HS-27A (cell line): ENCODE data around the gene MBD3L4.
A peak's percentile ranks its signal among the peaks of the same experiment; 100 is the strongest.
"Not testable (repeated sequence)": the region's sequence is repeated elsewhere in the genome, so short reads cannot be mapped to it uniquely, and the experiment has no call there.

ENCODE experiments used
- DNase-seq: peaks from one replicate; pipeline ENCODE4 v3.0.0-alpha.2; 2012; ENCODE audit warnings: low read depth, missing footprints

MBD3L4 gene

DNA sequence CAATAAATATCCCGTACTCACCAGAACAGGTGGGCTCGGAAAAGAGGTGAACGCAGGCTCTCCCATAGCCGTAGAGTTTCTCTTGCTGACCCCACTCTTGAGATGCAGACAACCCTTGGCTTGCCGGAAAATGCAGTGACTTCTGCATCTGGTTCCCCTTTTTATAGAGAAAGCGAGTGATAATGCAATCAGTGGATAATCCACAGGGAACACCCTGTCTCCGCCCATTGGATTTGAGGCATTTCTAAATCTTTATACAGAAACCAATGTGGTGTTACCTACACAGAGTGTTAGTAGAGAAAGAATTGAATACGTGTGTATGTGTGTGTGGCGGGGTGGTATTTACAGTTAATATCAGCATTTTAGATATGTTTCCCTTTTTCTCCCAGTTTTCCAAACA, at the start of gene MBD3L4:
Gene MBD3L4, minus strand, starts transcription at position 101 of the 400 bp plus-strand sequence. Its CDS starts 35 bp downstream, at position 66.
- DNase-seq: not testable (repeated sequence)

DNA sequence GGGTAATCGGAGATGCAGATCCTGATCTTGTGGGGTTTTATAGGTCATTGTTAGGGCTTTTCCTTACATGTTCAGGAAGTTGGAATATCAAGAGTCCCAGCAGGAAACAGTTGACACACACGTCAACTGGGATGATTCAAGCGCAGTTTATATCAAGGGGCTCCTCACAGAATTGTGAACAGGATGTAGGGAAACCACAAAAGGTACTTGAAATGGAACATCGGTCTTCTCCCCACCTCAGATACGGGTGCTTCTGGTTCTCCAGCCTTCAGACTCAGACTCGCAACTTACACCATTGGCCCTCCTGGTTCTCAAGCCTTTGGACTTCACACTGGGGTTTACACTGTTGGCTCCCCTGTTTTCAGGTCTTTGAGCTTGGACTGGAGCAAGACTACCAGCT, 49.0 kb upstream of the MBD3L4 start:
- no peak for DNase-seq

DNA sequence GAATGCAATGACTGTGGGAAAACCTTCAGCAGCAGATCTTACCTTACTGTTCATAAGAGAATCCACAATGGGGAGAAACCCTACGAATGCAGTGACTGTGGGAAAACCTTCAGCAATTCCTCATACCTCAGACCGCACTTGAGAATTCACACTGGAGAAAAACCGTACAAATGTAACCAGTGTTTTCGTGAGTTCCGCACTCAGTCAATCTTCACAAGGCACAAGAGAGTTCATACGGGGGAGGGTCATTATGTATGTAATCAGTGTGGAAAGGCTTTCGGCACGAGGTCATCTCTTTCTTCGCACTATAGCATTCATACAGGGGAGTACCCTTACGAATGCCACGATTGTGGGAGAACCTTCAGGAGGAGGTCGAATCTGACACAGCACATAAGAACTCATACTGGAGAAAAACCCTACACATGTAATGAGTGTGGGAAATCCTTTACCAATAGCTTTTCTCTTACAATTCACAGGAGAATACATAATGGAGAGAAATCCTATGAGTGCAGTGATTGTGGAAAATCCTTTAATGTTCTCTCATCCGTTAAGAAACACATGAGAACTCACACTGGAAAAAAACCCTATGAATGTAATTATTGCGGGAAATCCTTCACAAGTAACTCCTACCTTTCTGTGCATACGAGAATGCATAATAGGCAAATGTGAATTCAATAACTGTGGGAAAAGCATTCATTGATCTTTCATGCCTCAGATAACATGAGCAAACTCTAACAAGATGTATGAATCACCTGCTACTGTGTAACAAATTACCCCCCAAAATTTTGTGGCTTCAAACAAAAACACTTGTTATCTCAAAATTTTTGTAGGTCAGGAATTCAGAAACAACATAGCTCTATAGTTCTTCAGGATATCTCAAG, 43.3 kb upstream of the MBD3L4 start:
- no peak for DNase-seq

DNA sequence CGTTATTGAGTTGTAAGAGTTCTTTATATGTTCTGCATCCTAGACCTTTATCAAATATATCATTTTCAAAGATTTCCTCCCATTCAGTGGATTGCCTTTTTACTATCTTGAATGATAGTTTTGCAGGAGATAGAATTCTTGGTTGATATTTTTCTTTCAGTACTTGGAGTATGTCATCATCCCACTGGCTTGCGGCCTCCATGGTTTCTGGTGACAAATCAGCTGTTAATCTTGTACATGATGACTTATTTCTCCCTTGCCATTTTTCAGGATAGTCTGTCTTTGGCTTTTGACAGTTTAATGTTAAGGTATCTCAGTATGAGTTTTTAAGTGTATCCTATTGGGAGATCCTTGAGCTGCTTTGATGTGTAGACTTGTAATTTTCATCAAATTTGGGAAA, 38.0 kb upstream of the MBD3L4 start:
- no peak for DNase-seq

DNA sequence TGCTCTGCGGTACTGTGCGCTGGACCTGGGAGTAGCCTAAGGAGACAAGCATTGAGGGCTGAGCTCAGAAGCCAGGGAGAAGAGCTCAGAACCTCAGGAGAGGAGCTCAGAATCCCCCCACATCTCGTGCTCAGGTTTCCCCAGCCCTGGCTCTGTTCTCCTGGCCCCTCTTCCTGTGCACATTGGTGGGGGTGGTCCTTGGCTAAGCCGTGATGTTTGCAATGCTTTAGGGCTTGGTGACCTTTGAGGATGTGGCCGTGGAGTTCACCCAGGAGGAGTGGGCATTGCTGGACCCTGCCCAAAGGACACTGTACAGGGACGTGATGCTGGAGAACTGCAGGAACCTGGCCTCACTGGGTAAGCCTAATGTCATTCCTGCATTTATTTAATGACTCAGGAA, 36.2 kb upstream of the MBD3L4 start:
- DNase-seq: no peak

DNA sequence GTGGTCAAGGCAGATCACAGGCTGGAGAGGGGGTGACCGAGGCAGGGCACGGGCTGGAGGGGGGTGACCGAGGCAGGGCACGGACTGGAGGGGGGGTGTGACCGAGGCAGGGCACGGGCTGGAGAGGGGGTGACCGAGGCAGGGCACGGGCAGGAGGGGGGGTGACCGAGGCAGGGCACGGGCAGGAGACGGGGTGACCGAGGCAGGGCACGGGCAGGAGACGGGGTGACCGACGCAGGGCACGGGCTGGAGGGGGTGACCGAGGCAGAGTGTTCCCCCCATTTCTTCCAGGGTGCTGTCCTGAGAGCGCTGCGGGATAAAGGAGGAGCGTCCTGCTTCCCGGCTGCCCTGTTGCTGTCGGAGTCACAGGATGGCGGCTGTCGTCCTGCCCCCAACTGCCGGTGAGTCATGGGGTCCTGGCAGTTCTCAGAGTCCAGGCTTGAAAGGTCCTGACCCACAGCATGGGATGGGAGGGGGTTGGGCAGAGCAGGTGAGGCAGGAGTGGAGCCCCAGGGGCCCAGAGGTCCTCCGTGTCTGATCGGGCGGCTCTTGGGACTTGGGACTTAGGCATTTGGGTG, 34.8 kb upstream of the MBD3L4 start:
- DNase-seq: no peak

DNA sequence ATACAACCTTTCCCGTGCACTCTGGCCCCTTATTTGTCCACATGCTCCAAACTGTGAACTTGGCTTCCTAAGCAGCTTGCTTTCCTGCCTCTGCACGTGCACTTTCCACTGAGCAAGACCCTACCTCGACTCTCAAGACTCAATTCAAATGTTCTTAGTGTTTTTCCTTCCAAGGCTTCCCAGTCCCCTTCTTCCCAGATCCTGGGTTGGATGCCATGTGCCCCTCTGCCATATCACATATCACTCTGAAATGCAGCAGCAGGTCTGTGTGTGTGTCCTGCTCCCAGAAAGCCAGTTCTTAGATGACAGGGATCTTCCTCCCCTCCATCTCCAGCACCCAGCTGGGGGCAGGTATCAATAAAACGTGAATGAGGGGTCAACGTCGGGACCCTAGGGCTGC, 32.6 kb upstream of the MBD3L4 start:
- DNase-seq: no peak

DNA sequence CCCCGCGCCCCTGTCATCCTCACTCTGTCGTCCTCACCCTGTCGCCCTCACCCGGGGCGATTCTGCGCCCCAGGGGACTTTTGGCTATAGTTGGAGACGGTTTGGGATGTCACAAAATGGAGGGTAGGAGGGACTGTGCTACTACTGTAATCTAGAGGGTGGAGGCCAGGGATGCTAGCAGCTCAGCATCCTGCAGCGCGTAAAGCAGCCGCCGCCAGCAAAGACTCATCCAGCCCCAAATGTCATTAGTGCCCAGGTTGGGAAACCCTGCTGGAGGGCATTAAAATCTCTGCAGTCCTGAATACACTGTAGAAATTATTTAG, 29.9 kb upstream of the MBD3L4 start:
- no peak for DNase-seq

DNA sequence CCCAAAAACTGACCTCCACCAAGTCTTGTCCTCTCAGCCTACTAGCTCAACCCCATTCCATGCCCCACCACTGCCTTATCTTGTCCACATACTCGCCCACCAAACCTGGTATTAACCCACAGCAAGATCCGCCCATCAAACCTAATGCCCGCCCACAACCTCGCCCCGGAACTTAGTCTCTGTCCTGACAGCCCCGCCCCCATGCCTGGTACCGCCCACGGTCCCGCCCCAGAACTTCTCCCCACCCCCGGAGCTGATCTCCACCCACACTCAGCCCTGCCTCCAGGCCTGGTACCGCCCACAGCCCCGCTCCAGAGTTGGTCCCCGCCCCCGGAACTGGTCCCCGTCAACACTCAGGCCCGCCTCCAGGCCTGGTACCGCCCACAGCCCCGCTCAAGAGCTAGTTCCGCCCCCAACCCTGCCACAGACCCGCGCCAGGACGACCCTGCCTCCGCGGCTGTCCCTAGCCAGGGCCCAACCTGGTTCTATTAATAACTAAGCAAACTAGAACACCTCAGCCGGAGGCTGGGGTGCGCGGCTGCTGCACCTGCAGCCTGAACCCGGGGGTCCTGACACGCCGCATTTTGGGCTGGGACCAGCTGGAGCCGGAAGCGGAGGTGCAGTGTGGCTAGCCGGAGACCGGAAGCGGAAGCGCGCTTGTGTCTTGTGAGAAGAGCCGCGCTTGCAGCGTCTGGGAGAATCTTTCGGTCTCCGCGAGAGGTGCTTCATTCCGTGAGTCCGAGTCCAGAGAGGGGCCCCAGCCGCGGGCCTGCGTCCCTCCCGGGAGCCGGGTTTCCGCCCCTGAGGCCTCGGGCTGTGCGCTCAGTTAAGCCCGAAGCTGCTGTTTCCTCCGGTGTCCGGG, 29.3 kb upstream of the MBD3L4 start, which contains the start of gene ZNF557:
Gene ZNF557, plus strand, starts transcription at position 662 of the 862 bp plus-strand sequence. CDS start 5,372 bp downstream, outside the sequence.
- DNase-seq: peak; percentile 84

DNA sequence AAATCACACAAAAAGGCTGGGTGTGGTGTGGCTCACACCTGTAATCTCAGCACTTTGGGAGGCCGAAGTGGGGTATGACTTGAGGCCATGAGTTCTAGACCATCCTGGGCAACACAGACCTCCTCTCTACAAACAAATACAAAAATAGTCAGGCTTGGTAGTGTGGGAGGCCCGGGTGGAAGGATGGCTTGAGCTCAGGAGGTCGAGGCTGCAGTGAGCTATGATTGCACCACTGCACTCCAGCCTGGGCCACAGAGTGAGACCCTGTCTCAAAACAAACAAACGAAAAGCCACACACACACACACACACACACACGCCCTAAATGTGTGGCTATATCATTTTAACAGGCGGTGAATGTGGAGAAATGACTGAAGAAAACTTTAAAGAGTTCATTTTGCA, 28.6 kb upstream of the MBD3L4 start:
- no peak for DNase-seq

DNA sequence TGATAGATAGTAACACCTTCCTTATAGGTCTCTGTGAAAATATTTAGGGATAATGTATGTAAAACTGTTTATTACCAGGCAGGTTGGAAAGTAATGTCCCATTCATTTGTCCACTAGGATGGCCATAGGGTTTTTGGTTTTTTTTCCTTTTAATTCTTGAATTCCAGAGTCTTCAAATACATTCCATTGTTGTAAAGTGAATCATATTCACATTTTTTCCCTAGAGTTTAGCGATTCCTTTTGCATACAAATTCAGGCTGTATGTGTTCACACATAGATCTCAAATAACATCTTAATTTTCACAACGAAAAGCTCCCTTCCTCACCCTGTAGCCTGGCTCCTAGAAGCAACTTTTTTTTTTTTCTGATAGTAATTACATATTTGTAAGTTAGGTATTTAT, 27.7 kb upstream of the MBD3L4 start:
- DNase-seq: peak; percentile 47

DNA sequence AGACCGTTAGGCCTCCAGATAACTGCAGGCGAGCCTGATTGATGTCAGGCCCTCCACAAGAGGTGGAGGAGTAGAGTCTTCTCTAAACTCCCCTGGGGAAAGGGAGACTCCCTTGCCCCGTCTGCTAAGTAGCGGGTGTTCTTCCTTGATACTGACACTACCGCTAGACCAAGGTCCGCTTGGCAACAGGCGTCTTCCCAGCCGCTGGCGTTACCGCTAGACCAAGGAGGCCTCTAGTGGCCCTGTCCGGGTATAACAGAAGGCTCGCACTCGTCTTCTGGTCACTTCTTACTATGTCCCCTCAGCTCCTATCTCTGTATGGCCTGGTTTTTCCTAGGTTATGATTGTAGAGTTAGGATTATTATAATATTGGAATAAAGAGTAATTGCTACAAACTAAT, 27.1 kb upstream of the MBD3L4 start:
- DNase-seq: not testable (repeated sequence)

DNA sequence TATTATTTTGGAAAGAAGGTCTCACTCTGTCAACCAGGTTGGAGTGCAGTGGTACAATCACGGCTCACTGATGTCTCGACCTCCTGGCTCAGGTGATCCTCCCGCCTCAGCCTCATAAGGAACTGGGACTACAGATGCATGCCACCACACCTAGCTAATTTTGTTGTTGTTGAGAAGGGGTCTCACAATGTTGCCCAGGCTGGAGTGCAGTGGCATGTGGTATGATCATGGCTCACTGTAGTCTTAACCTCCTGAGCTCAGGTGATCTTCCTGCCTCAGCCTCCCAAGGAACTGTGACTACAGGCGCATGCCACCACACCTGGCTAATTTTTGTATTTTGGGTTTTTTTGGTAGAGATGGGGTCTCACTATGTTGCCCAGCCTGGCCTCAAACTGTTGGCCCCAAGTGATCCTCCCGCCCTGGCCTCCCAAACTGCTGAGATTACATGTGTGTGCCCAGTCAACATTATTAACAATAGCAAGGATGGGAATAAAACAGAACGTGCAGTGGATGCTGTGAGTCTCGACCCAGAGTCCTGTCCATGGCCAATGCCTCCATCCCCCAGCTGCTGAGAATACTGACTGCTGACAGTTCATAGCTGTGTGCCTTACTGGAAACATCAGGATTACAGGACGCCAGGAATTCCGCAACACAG, 23.9 kb upstream of the MBD3L4 start:
- no peak for DNase-seq

DNA sequence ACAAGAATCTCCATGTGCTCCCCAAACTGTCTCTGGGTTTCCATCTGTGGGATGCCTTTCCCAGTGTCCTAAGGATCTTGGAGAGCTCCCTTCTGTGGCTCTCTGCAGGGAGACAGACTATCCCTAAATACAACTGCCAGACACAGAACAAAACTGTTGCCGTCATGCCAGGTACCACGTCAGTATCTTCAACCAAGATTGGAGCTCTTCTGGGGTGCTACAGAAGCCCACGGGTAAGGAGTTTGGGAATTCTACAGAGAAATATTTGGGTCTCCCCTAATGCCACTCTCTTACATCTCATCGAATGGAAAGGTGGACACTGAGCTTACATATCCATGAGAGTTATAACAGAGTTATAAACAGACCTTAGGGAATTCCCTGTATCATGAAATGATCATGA, 23.4 kb upstream of the MBD3L4 start:
- DNase-seq: no peak

DNA sequence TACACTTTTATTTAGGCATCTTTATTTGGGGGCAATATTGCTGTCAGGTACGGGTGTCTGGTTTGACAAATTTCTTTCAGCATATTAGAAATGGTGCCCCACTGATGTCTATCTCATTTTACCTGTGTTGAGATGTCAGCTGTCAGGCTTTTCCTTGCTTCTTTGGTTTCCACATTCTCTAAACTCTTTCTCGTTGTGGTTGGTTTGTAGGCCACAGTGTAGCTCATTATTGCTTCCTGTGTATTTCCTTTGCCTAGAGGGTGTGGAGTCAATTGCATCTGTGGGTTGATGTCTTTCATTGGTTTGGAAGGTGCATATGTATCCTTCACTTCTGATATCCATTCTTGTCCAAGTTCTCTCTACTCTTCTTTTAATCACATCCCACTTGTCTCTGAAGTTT, 20.0 kb upstream of the MBD3L4 start:
- not testable (repeated sequence) for DNase-seq

DNA sequence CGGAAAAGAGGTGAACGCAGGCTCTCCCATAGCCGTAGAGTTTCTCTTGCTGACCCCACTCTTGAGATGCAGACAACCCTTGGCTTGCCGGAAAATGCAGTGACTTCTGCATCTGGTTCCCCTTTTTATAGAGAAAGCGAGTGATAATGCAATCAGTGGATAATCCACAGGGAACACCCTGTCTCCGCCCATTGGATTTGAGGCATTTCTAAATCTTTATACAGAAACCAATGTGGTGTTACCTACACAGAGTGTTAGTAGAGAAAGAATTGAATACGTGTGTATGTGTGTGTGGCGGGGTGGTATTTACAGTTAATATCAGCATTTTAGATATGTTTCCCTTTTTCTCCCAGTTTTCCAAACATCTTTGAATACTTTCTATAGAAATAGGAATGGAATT, 18.6 kb upstream of the MBD3L4 start, which contains the start of gene MBD3L3:
Gene MBD3L3, minus strand, starts transcription at position 101 of the 400 bp plus-strand sequence. Its CDS starts 71 bp downstream, at position 30.
- DNase-seq: not testable (repeated sequence)

DNA sequence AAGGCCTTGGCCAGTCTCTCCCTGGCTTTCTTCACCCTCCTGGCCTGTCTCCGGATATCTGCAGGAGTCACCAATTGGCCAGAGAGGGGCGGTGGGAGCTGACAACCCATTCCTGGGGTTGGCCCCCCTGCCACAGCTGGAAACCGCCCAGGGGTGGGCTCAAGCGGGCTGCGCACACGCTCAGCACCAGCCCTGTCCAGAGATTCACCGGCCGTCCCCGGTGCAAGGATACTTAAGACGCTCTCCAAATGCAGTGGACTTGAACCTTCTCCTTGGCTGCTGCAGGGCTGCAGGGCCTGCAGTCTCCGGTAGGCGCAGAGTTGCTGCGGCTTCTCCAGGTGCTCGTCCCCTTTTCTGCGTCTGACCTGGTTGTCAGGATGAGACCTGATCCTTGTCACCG, 16.4 kb upstream of the MBD3L4 start:
- not testable (repeated sequence) for DNase-seq

DNA sequence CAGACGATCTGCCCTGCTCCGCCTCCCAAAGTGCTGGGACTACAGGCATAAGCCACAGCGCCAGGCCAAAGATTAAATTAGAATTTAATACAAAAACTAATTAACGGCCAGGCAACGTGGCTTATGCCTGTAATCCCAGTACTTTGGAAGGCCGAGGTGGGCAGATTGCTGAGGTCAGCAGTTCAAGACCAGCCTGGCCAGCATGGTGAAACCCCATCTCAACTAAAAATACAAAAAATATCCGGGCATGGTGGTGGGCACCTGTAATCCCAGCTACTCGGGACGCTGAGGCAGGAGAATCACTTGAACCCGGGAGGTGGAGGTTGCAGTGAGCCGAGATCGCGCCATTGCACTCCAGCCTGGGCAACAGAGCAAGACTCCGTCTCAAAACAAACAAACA, 15.7 kb upstream of the MBD3L4 start:
- DNase-seq: not testable (repeated sequence)

DNA sequence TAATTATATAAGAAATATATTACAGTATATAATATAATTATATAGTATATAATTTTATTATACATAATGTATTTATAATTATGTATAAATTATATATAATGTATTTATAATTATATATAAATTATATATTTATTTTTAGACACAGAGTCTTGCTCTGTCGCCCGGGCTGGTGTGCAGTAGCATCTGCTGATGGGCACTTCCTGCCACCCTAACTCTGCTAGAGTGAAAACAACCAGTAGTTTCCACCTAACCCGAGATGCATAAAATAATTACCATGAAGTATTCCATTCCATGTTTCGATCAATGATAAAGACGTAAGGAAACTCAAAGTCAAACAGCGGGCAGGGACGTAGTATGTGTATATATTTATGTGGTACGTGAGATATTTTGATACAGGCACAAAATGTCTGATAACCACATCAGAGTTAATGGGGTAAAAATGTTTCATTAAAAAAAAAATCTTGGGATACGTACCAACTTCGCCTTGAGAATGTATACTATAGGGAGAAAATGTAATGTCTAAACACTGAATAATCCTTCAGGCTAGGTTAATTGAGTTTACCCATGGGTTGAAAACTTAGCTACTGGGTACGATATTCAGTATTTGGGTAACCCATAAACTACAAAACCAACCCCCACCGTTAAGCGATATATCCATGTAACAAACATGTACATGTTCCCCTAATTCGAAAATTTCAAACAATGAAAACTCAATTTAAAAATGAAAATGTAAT, 14.8 kb upstream of the MBD3L4 start:
- not testable (repeated sequence) for DNase-seq

DNA sequence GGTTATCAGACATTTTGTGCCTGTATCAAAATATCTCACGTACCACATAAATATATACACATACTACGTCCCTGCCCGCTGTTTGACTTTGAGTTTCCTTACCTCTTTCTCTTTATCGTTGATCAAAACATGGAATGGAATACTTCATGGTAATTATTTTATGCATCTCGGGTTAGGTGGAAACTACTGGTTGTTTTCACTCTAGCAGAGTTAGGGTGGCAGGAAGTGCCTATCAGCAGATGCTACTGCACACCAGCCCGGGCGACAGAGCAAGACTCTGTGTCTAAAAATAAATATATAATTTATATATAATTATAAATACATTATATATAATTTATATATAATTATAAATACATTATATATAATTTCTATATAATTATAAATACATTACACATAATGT, 12.9 kb upstream of the MBD3L4 start:
- DNase-seq: not testable (repeated sequence)

DNA sequence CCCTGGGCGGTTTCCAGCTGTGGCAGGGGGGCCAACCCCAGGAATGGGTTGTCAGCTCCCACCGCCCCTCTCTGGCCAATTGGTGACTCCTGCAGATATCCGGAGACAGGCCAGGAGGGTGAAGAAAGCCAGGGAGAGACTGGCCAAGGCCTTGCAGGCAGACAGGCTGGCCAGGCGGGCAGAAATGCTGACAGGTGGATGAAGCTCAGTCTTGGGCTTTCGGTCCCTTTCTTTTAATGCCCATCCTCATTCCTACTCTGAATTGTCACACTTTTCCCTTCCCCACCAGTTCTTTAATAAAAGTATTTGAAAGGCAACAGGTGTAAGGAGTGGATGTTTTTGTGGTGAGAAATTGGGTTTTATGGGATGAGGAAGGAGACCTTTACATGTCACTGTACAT, 11.4 kb upstream of the MBD3L4 start:
- not testable (repeated sequence) for DNase-seq
